Sigmoid colon (tissue), 4 donors: ENCODE data around the gene LDB2.

ENCODE experiments used
- CTCF ChIP-seq, 4 experiments: fragments of 450-650 bp in 3 of 4; fragments of 200-600 bp in 1 of 4; IDR thresholded peaks; one replicate each; pipeline ENCODE4 v1.5.1; 2016 to 2019; ENCODE audit warnings: antibody characterized with exemption in 4 of 4, mild to moderate bottlenecking in 3 of 4, moderate library complexity in 2 of 4
- EP300 ChIP-seq, 4 donors: sonication (generic); formaldehyde crosslinking; IDR thresholded peaks; one replicate each; pipeline ENCODE4 v1.6.1; 2017; ENCODE audit warnings: antibody characterized with exemption in 4 of 4
- POLR2A ChIP-seq, 2 donors: fragments of 450-650 bp; IDR thresholded peaks; one replicate each; pipeline ENCODE4 v1.6.1; 2016; ENCODE audit warnings: antibody characterized with exemption in 2 of 2, mild to moderate bottlenecking in 2 of 2, moderate library complexity in 2 of 2
- POLR2AphosphoS5 ChIP-seq, 4 donors: sonication (generic); formaldehyde crosslinking; IDR thresholded peaks; one replicate each; pipeline ENCODE4 v1.6.1; 2017; ENCODE audit warnings: antibody characterized with exemption in 4 of 4

- TF ChIP-seq CTCF (IDR thresholded peaks at IDR 0.05): no peak
- no peak for TF ChIP-seq POLR2A (IDR thresholded peaks at IDR 0.05)
- TF ChIP-seq EP300 (IDR thresholded peaks at IDR 0.05): no peak
- TF ChIP-seq POLR2AphosphoS5 (IDR thresholded peaks at IDR 0.05): no peak
Measured at GRCh38 chr4:16772366-16772850, 126.0 kb downstream of the LDB2 start.
